ENCODE measurements around the gene CHRM2.
A peak's percentile ranks its signal among the peaks of the same experiment; 100 is the strongest.
"Not testable (repeated sequence)": the region's sequence is repeated elsewhere in the genome, so short reads cannot be mapped to it uniquely, and the experiment has no call there.

The CHRM2 gene

DNA sequence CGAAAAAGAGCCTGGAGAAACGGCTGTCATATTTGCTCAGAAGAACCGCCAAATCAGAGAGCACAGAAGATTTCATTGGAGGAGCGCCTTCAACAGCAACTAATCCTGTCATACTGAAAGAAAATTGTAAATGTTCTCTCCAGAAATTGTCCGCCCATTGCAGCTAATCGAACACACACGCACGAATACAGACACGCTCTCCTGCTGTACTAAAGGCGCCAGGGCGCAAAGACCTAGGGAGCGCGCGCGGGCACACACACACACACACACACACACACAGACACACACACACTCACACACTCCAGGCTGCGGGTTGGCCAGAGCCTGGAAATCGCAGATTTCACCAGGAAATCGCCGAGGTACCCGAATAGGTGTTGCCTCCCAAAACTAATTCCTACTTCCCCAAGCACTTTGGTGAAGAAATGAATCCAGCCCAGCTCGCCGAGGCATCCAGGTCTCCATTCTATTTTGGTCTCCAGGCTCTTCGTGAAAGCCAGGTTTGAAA lies at the start of gene CHRM2:
CHRM2 (plus strand) TSS at position 157 of the 505 bp plus-strand sequence. CDS start 146,214 bp downstream, outside the sequence.
- Mint-ChIP-seq H3K36me3 (no peaks in the 10 kb centered on the region), H3K4me1 (no peaks in the 10 kb centered on the region), H3K27ac (no peak within 1 kb of the TSS), H3K9me3 (no peaks in the 10 kb centered on the region), H3K4me3 (no peak within 1 kb of the TSS)
- ATAC-seq, result no peak
- no peak for DNase-seq (ENCODE audit: low spot score in 2 of 2)

DNA sequence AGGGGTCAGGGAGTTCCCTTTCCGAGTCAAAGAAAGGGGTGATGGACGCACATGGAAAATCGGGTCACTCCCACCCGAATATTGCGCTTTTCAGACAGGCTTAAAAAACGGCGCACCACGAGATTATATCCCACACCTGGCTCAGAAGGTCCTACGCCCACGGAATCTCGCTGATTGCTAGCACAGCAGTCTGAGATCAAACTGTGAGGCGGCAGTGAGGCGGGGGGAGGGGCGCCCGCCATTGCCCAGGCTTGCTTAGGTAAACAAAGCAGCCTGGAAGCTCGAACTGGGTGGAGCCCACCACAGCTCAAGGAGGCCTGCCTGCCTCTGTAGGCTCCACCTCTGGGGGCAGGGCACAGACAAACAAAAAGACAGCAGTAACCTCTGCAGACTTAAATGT lies 37.1 kb upstream of the CHRM2 start:
- DNase-seq (ENCODE audit: low spot score in 2 of 2); H3K4me1 Mint-ChIP-seq; H3K36me3 Mint-ChIP-seq; H3K27ac Mint-ChIP-seq; H3K4me3 Mint-ChIP-seq; ATAC-seq: not testable (repeated sequence)
- H3K9me3 Mint-ChIP-seq, result peaks cover 11% of the 10 kb centered on the region

DNA sequence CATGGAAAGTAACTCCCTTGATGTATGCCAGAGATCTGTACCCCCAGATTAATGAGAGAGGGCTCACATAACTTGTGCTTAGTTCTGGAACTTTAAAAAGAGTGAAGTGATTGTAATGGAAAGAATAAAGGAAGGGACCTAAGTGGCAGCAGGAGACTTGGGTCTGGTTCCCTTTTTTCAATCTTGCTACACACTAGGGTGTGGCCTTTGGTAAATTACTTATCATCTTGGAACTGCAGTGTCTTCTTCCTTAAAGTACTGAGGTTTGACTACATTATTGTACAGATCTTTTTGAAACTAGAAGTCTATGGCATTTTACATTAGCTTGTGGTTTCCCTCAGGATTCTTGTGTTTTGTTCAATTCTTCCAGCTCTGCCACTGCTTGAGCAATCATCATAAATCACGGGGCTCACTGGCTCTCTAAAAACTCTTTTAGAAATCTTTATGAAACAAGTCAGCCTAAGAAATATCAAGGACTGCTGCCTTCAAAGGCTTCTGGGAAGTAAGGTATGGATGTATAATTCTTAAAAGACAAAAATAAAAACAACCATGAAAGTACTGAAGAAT lies 22.5 kb upstream of the CHRM2 start:
- Mint-ChIP-seq H3K4me3 (no peak overlapping the region), H3K9me3 (peaks cover 19% of the 10 kb centered on the region), H3K27ac (no peak overlapping the region), H3K4me1 (no peaks in the 10 kb centered on the region), H3K36me3 (no peaks in the 10 kb centered on the region)
- ATAC-seq, result no peak
- DNase-seq (ENCODE audit: low spot score in 2 of 2), result no peak

DNA sequence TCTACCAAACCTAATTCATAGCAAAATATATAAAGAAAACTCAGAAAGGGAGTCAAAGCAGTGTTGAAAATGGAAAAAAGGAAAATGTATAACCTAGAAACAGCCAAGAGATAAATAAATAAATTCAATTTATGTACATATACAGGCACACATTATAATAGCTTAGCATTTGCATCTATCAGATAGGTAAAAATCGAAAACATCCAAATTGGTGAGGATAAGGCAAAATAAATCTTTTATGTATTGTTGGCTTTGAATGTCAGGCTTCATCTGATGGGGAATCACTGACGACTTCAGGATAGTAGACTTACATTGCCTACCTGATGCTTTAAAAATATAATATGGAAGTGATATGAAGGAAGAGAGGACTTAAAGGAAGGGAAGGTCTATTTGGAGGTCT lies 20.6 kb upstream of the CHRM2 start:
- Mint-ChIP-seq H3K4me1 (no peaks in the 10 kb centered on the region), H3K27ac (no peak overlapping the region), H3K9me3 (peaks cover 15% of the 10 kb centered on the region), H3K4me3 (no peak overlapping the region), H3K36me3 (no peaks in the 10 kb centered on the region)
- no peak for DNase-seq (ENCODE audit: low spot score in 2 of 2)
- no peak for ATAC-seq

DNA sequence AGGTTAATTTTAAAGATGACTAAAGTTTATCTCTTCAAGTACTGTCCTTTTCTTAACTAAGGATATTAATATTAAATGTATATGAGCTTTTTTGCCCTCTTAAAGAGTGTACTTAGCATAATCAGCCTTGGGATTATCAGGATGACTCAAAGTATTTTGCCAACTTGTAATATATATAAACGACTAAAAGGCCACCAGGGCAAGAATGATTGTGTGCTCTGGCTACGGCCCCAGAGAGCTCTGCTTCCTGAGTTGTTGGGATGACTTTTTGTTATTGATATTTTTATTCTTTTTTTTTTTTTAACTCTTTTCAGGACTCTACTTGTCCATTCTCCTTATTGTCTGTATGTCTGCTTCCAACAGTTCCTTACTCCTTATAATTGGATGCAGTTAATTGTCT lies 14.8 kb upstream of the CHRM2 start:
- ATAC-seq (no peak), DNase-seq (ENCODE audit: low spot score in 2 of 2) (no peak)
- Mint-ChIP-seq H3K4me3 (no peak overlapping the region), H3K9me3 (peaks cover 25% of the 10 kb centered on the region), H3K4me1 (no peaks in the 10 kb centered on the region), H3K27ac (no peak overlapping the region), H3K36me3 (no peaks in the 10 kb centered on the region)

DNA sequence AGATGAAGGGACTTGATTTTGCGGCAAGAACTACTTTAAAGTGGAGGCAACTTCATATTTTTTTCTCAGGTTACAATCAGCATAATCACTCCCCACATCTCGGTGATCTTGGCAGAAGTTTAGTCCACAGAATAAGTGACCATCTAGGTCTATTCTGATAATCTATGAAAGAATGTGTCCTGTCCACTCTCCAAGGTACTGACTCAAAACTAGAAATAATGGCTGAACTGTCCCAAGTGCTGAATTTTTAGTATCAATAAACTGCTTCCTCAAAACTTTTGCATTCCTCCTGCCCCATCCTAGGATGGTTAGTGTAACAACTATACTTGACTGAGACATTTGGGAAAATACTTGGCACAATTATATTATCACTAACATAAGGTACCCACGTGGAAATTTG lies 10.9 kb upstream of the CHRM2 start:
- no peak overlapping the region for H3K4me3 Mint-ChIP-seq
- DNase-seq (ENCODE audit: low spot score in 2 of 2), result no peak
- peaks cover 24% of the 10 kb centered on the region for H3K9me3 Mint-ChIP-seq
- H3K36me3 Mint-ChIP-seq, result no peaks in the 10 kb centered on the region
- no peaks in the 10 kb centered on the region for H3K4me1 Mint-ChIP-seq
- ATAC-seq, result no peak
- no peak overlapping the region for H3K27ac Mint-ChIP-seq

DNA sequence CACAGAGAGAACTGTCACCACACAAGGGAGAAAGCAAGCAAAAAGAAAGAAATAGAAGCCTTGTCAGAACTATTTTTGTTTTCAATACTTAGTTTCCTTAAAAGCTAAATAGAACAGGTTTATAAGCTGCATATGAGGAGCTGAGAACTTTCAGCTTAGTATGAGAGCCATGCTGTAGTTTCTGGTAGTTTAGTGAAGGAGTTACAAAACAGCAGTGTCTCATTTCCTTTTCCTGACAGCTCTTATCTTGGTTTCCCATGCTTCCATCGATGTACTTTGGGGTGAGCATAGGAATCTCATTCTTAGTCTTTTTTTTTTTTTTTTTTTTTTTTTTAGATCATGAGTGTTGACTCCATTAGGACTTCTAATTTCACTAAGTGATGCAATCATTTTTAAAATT lies 8.6 kb upstream of the CHRM2 start:
- Mint-ChIP-seq H3K4me1 (no peaks in the 10 kb centered on the region), H3K9me3 (peaks cover 20% of the 10 kb centered on the region), H3K36me3 (no peaks in the 10 kb centered on the region), H3K27ac (no peak overlapping the region), H3K4me3 (no peak overlapping the region)
- DNase-seq (ENCODE audit: low spot score in 2 of 2) (no peak), ATAC-seq (no peak)

DNA sequence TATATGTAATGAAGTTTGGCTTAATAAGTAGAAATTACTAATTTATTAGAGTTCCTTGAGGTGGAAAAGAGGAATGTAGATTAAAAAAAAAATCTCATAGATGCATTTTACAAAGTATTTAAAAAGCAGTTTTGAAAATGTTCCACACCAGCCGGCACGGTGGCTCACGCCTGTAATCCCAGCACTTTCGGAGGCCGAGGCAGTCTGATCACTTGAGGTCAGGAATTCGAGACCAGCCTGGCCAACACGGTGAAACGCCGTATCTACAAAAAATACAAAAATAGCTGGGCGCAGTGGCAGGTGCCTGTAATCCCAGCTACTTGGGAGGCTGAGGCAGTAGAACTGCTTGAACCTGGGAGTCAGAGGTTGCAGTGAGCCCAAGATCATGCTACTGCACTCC lies 3.2 kb upstream of the CHRM2 start:
- no peak overlapping the region for H3K27ac Mint-ChIP-seq
- no peak overlapping the region for H3K4me3 Mint-ChIP-seq
- H3K9me3 Mint-ChIP-seq, result peaks cover 6% of the 10 kb centered on the region
- DNase-seq (ENCODE audit: low spot score in 2 of 2) (no peak), ATAC-seq (no peak)
- H3K36me3 Mint-ChIP-seq, result no peaks in the 10 kb centered on the region
- no peaks in the 10 kb centered on the region for H3K4me1 Mint-ChIP-seq

DNA sequence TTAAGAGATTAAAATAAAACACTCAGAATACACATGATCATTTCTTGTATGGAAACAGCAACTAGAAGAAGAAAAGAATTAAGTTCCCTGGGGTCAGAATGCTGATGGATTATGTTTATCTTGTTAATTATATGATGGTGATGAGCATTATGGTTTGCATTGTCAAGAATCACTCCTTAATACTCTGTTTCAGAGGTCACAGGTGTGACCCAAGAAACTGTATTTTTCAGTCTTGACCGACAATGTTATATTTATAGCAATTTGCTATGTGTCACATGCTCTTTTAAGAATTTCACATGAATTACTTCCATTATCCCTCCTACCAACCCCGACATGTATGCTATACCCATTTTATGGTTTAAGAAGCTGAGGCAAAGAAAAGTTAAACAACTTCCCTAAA lies 2.7 kb upstream of the CHRM2 start:
- DNase-seq (ENCODE audit: low spot score in 2 of 2) (no peak), ATAC-seq (no peak)
- H3K4me1 Mint-ChIP-seq, result no peaks in the 10 kb centered on the region
- H3K4me3 Mint-ChIP-seq, result no peak overlapping the region
- no peak overlapping the region for H3K27ac Mint-ChIP-seq
- no peaks in the 10 kb centered on the region for H3K36me3 Mint-ChIP-seq
- peaks cover 5% of the 10 kb centered on the region for H3K9me3 Mint-ChIP-seq

DNA sequence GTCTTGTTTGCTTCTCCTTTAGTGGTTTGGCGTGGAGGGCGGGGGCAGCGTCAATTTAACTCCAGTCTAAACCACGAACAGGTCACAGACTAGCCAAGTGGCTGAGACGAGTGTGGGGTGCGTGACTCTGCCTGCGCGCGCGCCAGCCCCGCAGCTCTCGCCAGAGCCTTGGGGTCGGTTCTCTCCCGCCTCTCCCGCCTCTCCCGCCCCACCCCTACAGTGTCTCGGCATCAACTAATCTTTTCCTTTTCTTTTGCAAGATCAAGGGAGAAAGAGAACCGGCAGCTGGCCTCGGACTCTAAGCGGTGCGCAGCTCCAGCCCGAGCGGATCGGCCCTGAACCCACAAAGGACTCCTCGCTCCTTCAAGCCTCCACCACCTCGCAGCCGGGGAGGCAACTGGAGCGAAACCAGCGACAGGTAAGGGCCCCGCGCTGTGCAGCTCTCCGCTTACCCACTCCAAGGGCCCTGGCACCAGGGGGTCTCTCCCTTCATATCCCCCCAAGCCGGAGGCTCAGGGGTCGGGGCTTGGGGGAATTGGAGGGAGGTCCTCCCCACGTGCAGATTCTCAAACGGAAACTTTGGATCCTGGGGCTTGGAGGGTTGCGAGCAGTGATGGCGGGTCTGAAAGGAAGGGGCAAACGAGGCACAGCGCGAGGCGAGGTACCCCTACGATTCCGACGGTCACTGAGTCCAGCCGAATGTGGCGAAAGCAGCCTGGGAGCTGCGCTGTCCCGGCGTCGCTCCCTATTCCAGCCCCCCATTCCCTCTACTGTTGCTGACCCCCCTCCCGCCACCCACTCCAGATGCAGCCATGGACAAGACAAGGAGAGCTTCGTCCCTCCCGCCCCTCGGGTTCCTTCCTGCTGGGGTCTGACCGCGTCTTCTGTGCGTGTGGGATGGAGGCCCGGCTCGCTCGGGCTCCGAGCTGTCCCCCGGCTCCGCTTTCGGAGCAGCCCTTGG lies 829 bp downstream of the CHRM2 start:
- Mint-ChIP-seq H3K4me3 (no peak overlapping the region), H3K9me3 (no peaks in the 10 kb centered on the region), H3K4me1 (no peaks in the 10 kb centered on the region), H3K27ac (no peak overlapping the region), H3K36me3 (no peaks in the 10 kb centered on the region)
- ATAC-seq (no peak), DNase-seq (ENCODE audit: low spot score in 2 of 2) (no peak)

DNA sequence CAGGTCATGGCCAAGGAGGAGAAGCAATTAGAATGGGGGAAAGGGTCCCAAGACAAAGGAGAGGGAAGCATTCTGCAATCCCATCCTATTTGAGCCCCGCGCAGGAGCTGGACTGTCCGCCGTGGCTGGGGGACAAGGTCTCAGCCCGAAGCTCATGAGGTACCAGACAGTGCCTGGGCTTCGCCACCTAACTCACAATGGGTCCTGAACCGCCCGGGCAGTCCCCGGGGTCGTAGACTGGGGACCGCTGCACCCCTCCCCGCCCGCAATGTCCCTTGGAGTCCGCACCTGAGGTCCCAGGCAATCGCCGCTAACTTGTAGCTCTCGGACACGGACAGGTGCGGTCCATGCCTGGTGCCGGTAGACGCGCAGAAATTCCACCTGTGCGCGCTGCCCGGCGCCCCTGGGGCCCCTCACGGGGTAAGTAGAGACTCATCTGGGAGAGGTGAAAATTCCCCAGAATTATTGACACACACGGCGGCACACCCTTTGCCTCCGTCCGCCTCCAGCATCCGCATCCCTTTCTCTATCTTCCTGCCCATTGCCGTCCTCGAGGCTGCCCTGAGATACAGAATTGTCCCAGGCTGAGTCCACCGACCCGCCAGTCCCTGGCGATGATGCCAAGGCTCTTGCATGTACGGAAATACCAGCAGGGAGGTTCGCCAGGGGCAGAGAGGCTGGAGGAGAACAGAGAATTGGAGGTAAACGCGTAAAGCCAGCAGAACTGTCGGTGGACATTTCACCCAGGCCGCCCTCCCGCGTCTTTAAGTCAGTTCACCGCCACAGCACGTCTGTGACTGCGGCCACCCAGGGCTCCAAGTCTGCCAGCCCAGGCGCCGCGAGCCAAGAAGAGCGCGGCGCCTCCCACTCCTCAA lies 1.8 kb downstream of the CHRM2 start:
- Mint-ChIP-seq H3K36me3 (no peaks in the 10 kb centered on the region), H3K27ac (no peak overlapping the region), H3K4me3 (no peak overlapping the region), H3K9me3 (no peaks in the 10 kb centered on the region), H3K4me1 (no peaks in the 10 kb centered on the region)
- ATAC-seq (no peak), DNase-seq (ENCODE audit: low spot score in 2 of 2) (no peak)

DNA sequence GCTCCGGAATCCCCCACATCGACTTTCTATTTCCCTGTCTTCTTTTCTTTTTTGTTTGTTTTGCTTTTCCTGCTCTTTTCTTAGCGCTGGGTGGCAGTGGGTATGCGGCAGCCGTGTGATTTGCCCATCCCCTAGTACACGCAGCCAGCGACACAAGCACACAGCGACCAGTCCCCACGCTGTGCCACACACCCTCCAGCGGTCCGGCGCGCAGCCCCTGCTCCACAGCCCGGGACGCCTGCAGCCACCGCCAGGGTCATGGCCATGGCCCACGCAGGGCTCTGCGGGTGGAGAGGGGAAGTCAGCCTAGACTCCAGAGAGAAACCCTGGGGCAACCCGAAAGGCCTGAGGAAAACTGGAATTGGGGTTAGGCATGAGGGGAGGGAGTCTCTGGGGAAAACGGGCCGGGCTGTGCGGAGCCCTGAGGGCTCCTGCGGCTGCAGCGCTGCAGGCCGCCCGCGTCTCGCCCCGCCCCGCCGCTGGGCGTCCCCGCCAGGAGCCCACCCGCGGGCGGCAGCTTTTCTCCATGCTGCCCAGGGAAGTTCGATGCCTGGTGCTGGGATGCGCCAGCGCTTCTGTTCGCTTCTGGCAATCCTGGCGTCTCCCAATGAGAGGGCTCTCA lies 2.5 kb downstream of the CHRM2 start:
- Mint-ChIP-seq H3K27ac (no peak overlapping the region), H3K9me3 (no peaks in the 10 kb centered on the region), H3K36me3 (no peaks in the 10 kb centered on the region), H3K4me3 (no peak overlapping the region), H3K4me1 (no peaks in the 10 kb centered on the region)
- DNase-seq (ENCODE audit: low spot score in 2 of 2) (no peak), ATAC-seq (peak; percentile 32)

DNA sequence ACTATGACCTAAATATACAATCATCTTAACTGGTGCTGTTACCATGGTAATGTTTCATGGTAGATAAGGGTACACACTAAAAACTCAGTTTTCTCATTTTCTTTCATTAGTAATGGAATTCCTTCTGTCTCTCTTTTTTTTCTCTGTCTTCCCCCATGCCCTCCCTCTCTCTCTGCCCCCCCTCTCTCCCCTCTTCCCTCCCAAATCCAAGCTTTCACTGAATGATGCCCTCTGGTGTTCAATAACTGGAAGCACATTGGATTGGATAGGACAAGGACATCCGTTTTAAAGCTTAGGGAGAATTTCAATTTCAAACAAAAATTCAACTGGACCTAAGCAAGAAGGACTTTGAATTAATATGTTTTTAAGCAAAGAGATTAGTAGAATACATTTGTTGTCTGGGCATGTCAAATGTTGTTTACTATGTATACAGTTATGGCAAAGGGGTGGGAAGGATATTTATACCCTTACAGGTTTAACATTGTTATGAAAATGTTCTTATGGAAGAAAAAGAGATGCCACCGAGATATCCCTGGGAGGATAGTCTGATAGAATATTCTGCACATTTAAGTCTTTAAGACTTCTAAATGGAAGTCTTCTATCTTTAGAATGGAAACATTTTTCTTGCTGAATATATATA lies 6.1 kb downstream of the CHRM2 start:
- Mint-ChIP-seq H3K36me3 (no peaks in the 10 kb centered on the region), H3K4me3 (no peak overlapping the region), H3K27ac (no peak overlapping the region), H3K4me1 (no peaks in the 10 kb centered on the region), H3K9me3 (no peaks in the 10 kb centered on the region)
- no peak for ATAC-seq
- no peak for DNase-seq (ENCODE audit: low spot score in 2 of 2)

DNA sequence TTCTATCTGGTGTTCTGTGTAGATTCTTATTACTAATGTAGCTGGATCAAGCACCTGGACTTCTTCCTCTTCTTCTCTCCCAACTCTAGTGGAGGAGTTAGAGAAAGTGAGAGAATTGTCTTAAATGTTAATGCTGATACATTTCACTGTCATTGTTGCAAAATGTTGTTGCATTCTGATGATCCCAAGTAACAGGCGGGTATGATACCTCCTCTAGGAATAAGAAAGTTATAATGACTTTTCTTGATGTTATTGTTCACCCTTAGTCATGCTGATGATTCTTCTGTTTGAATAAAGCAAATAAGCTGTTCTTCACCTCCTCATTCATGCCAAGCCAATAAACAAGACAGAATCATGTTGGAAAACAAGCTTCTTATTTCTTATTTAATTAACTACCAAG lies 9.1 kb downstream of the CHRM2 start:
- DNase-seq (ENCODE audit: low spot score in 2 of 2), result no peak
- H3K9me3 Mint-ChIP-seq, result peaks cover 5% of the 10 kb centered on the region
- no peaks in the 10 kb centered on the region for H3K4me1 Mint-ChIP-seq
- H3K27ac Mint-ChIP-seq, result no peak overlapping the region
- ATAC-seq, result no peak
- no peaks in the 10 kb centered on the region for H3K36me3 Mint-ChIP-seq
- H3K4me3 Mint-ChIP-seq, result no peak overlapping the region
